Naive thymus-derived CD4-positive, alpha-beta T cell (primary cell): ENCODE results near the gene TUBGCP3. TPM values are rescaled to one million over a fixed set of nuclear protein-coding genes. Genes with fewer than 3 reads are reported as not detected.

ENCODE experiments used
- ATAC-seq: fragments of 150-1000 bp; cut with Tn5 transposase; 2 replicates; pipeline ENCODE4 v1.10.0; 2021; ENCODE audit warnings: mild to moderate bottlenecking, moderate library complexity
- CTCF ChIA-PET: fragments of 350-600 bp; sonication (Branson Sonifier 250); formaldehyde crosslinking; loops from one replicate; lab custom pipeline; 2021; ENCODE audit warnings: antibody characterized with exemption; lab: Charles Lee
- POLR2A ChIA-PET: fragments of 350-600 bp; sonication (Branson Sonifier 250); formaldehyde crosslinking; loops from one replicate; lab custom pipeline; 2021; ENCODE audit warnings: antibody characterized with exemption, inconsistent platforms; lab: Charles Lee
- DNase-seq, 9 donors: peaks; one replicate each; pipeline versions ENCODE4 v3.0.0 to v3.0.0-alpha.2; 2020 to 2022; ENCODE audit warnings: mixed read lengths in 1 of 9
- H3K27ac ChIP-seq: one replicate; pipeline ENCODE4 v1.7.0; 2013; ENCODE audit warnings: mild to moderate bottlenecking, low read depth, low read length, moderate library complexity
- H3K27me3 ChIP-seq, 2 donors: one replicate each; pipeline ENCODE4 v1.7.0; 2013; ENCODE audit warnings: low read length in 2 of 2, mild to moderate bottlenecking in 2 of 2, moderate library complexity in 2 of 2; ENCODE audit not compliant: control insufficient read depth in 2 of 2, insufficient read depth in 2 of 2
- H3K36me3 ChIP-seq, 3 experiments: 1 replicate in 2 of 3; 2 replicates in 1 of 3; pipeline ENCODE4 v1.7.0; 2013; ENCODE audit warnings: low read length in 3 of 3, mild to moderate bottlenecking in 3 of 3, moderate library complexity in 1 of 3; ENCODE audit not compliant: insufficient read depth in 3 of 3, control insufficient read depth in 2 of 3
- H3K4me1 ChIP-seq, 2 donors: one replicate each; pipeline ENCODE4 v1.7.0; 2013; ENCODE audit warnings: low read length in 2 of 2, mild to moderate bottlenecking in 2 of 2, moderate library complexity in 1 of 2; ENCODE audit not compliant: control insufficient read depth in 2 of 2, insufficient read depth in 2 of 2
- H3K4me3 ChIP-seq: 2 replicates; pipeline ENCODE4 v1.7.0; 2013; ENCODE audit warnings: mild to moderate bottlenecking, low read length
- H3K9me3 ChIP-seq, 3 experiments: 1 replicate in 2 of 3; 2 replicates in 1 of 3; pipeline ENCODE4 v1.7.0; 2013; ENCODE audit warnings: low read length in 3 of 3; ENCODE audit not compliant: control insufficient read depth in 2 of 3
- H3K27ac Mint-ChIP-seq, 9 donors: one replicate each; pipeline ENCODE4 v1.8.0; 2020 to 2022; ENCODE audit warnings: mixed read lengths in 9 of 9, mild to moderate bottlenecking in 8 of 9, moderate library complexity in 5 of 9, inconsistent platforms in 2 of 9
- H3K27me3 Mint-ChIP-seq, 5 donors: one replicate each; pipeline ENCODE4 v1.8.0; 2021 to 2022; ENCODE audit warnings: mixed read lengths in 5 of 5, mild to moderate bottlenecking in 1 of 5
- H3K36me3 Mint-ChIP-seq, 5 donors: one replicate each; pipeline ENCODE4 v1.8.0; 2020 to 2022; ENCODE audit warnings: mixed read lengths in 5 of 5, mild to moderate bottlenecking in 3 of 5, inconsistent platforms in 1 of 5
- H3K4me1 Mint-ChIP-seq, 7 donors: one replicate each; pipeline ENCODE4 v1.8.0; 2020 to 2022; ENCODE audit warnings: mixed read lengths in 7 of 7, mild to moderate bottlenecking in 3 of 7, inconsistent platforms in 1 of 7
- H3K4me3 Mint-ChIP-seq, 10 donors: one replicate each; pipeline ENCODE4 v1.8.0; 2020 to 2022; ENCODE audit warnings: mild to moderate bottlenecking in 10 of 10, mixed read lengths in 10 of 10, moderate library complexity in 6 of 10, inconsistent platforms in 2 of 10
- H3K9me3 Mint-ChIP-seq, 11 donors: one replicate each; pipeline ENCODE4 v1.8.0; 2020 to 2022; ENCODE audit warnings: mixed read lengths in 11 of 11, mild to moderate bottlenecking in 4 of 11, inconsistent platforms in 1 of 11, moderate library complexity in 1 of 11
- intact Hi-C, 2 donors: fragments of 100-400 bp; cut with micrococcal nuclease; formaldehyde crosslinking; loops; one replicate each; pipeline ENCODE4 v1.15.1; 2023
- polyA plus RNA-seq, 2 donors: library from polyadenylated mRNA; unstranded; fragments of 300-500 nt; fragmentation: Illumina TruSeq; gene quantifications; one replicate each; pipeline ENCODE4 v1.2.3, GENCODE V29; 2021
- total RNA-seq, 6 experiments: library from RNA in 5 of 6; stranded (reverse) in 5 of 6; gene quantifications; 1 replicate in 5 of 6; 2 replicates in 1 of 6; pipeline ENCODE4 v1.2.3 and lab custom pipeline; 2021 to 2026

Gene TUBGCP3
- total and polyA plus RNA-seq, 7 experiments from 2014 or later, result 15.4 to 56.7 (median 43.5) TPM

GRCh38 chr13:112582263-112582662, 5.7 kb downstream of the TUBGCP3 start:
- no peaks in the 10 kb centered on the region for H3K27me3 ChIP-seq
- no peaks in the 10 kb centered on the region for H3K9me3 ChIP-seq
- no peak overlapping the region for H3K27ac ChIP-seq
- no peaks in the 10 kb centered on the region for H3K36me3 ChIP-seq
- H3K4me3 ChIP-seq, result no peak overlapping the region
- intact Hi-C loops, result no loop called here
- peak overlapping the region in 2 of 9 donors; percentile 21 to 34 for H3K27ac Mint-ChIP-seq
- H3K4me1 Mint-ChIP-seq, result peaks cover 42 to 76% (median 61%) of the 10 kb centered on the region in 7 donors
- H3K4me1 ChIP-seq, result peaks cover 9 to 11% of the 10 kb centered on the region in 2 donors
- H3K9me3 Mint-ChIP-seq, result peaks cover 0 to 3% (median 0%) of the 10 kb centered on the region in 11 donors
- DNase-seq (no peak), ATAC-seq (no peak)
- peaks cover 0 to 25% (median 16%) of the 10 kb centered on the region in 5 donors for H3K36me3 Mint-ChIP-seq
- peak overlapping the region in 1 of 10 donors; percentile 42 for H3K4me3 Mint-ChIP-seq
- POLR2A ChIA-PET, result no interaction called here
- CTCF ChIA-PET, result no interaction called here
- H3K27me3 Mint-ChIP-seq, result no peaks in the 10 kb centered on the region

- Histone ChIP-seq H3K9me3 (no peaks in the 10 kb centered on the region), H3K4me3 (no peak overlapping the region), H3K27ac (no peak overlapping the region), H3K27me3 (no peaks in the 10 kb centered on the region), H3K4me1 (peaks cover 0 to 5% of the 10 kb centered on the region in 2 donors), H3K36me3 (no peaks in the 10 kb centered on the region)
- H3K36me3 Mint-ChIP-seq, result peaks cover 0 to 34% (median 21%) of the 10 kb centered on the region in 5 donors
- peak overlapping the region in 1 of 9 donors; percentile 32 for H3K27ac Mint-ChIP-seq
- H3K9me3 Mint-ChIP-seq, result peaks cover 0 to 10% (median 0%) of the 10 kb centered on the region in 11 donors
- H3K27me3 Mint-ChIP-seq, result no peaks in the 10 kb centered on the region
- POLR2A ChIA-PET, result interaction anchor here (1.2 kb wide), 1 partner anchor 8 kb away, joined by 3 read pairs; no protein-coding TSS in a partner anchor
- ATAC-seq (no peak), DNase-seq (no peak)
- no peak overlapping the region for H3K4me3 Mint-ChIP-seq
- H3K4me1 Mint-ChIP-seq, result peaks cover 37 to 77% (median 60%) of the 10 kb centered on the region in 7 donors
- intact Hi-C loops, result no loop called here
- CTCF ChIA-PET, result interaction anchor here (0.6 kb wide), 1 partner anchor 1152 kb away, joined by 3 read pairs; no protein-coding TSS in a partner anchor
These were observed 7.0 kb downstream of the TUBGCP3 start for GRCh38 chr13:112580912-112581311.

GRCh38 chr13:112580211-112580610, 7.7 kb downstream of the TUBGCP3 start:
- ChIA-PET CTCF (interaction anchor here (0.6 kb wide), 1 partner anchor 1151 kb away, joined by 3 read pairs; no protein-coding TSS in a partner anchor), POLR2A (interaction anchor here (1.2 kb wide), 1 partner anchor 9 kb away, joined by 3 read pairs; no protein-coding TSS in a partner anchor)
- intact Hi-C loops, result no loop called here
- ATAC-seq (no peak), DNase-seq (no peak)
- Mint-ChIP-seq H3K27me3 (no peaks in the 10 kb centered on the region), H3K4me3 (no peak overlapping the region), H3K9me3 (peaks cover 0 to 10% (median 0%) of the 10 kb centered on the region in 11 donors), H3K36me3 (peaks cover 0 to 34% (median 23%) of the 10 kb centered on the region in 5 donors), H3K27ac (no peak overlapping the region), H3K4me1 (peaks cover 43 to 82% (median 67%) of the 10 kb centered on the region in 7 donors)
- Histone ChIP-seq H3K4me3 (no peak overlapping the region), H3K4me1 (peaks cover 0 to 10% of the 10 kb centered on the region in 2 donors), H3K9me3 (no peaks in the 10 kb centered on the region), H3K27ac (no peak overlapping the region), H3K27me3 (no peaks in the 10 kb centered on the region), H3K36me3 (no peaks in the 10 kb centered on the region)

- CTCF ChIA-PET, result interaction anchor here (0.6 kb wide), 1 partner anchor 8 kb away, joined by 5 read pairs; no protein-coding TSS in a partner anchor
- Mint-ChIP-seq H3K9me3 (peaks cover 0 to 10% (median 0%) of the 10 kb centered on the region in 11 donors), H3K27ac (no peak overlapping the region), H3K36me3 (peaks cover 0 to 34% (median 23%) of the 10 kb centered on the region in 5 donors), H3K4me1 (peaks cover 48 to 83% (median 72%) of the 10 kb centered on the region in 7 donors), H3K4me3 (no peak overlapping the region), H3K27me3 (no peaks in the 10 kb centered on the region)
- Histone ChIP-seq H3K4me3 (no peak overlapping the region), H3K9me3 (no peaks in the 10 kb centered on the region), H3K27me3 (no peaks in the 10 kb centered on the region), H3K27ac (no peak overlapping the region), H3K36me3 (no peaks in the 10 kb centered on the region), H3K4me1 (peaks cover 0 to 15% of the 10 kb centered on the region in 2 donors)
- no peak for DNase-seq
- POLR2A ChIA-PET, result interaction anchor here (0.8 kb wide), 1 partner anchor 9 kb away, joined by 4 read pairs; the partner anchor contains the start of gene TUBGCP3
- no peak for ATAC-seq
- intact Hi-C loops, result no loop called here
These were observed 8.6 kb downstream of the TUBGCP3 start for GRCh38 chr13:112579310-112579843.

- H3K9me3 ChIP-seq, result no peaks in the 10 kb centered on the region
- H3K4me3 ChIP-seq, result no peak overlapping the region
- DNase-seq (no peak), ATAC-seq (no peak)
- ChIA-PET CTCF (no interaction called here), POLR2A (no interaction called here)
- peaks cover 44 to 81% (median 72%) of the 10 kb centered on the region in 7 donors for H3K4me1 Mint-ChIP-seq
- H3K27ac ChIP-seq, result no peak overlapping the region
- H3K27me3 ChIP-seq, result no peaks in the 10 kb centered on the region
- H3K4me1 ChIP-seq, result peaks cover 0 to 15% of the 10 kb centered on the region in 2 donors
- peaks cover 0 to 29% (median 21%) of the 10 kb centered on the region in 5 donors for H3K36me3 Mint-ChIP-seq
- no peaks in the 10 kb centered on the region for H3K36me3 ChIP-seq
- no peak overlapping the region for H3K27ac Mint-ChIP-seq
- intact Hi-C loops, result no loop called here
- H3K4me3 Mint-ChIP-seq, result no peak overlapping the region
- peaks cover 0 to 10% (median 0%) of the 10 kb centered on the region in 11 donors for H3K9me3 Mint-ChIP-seq
- no peaks in the 10 kb centered on the region for H3K27me3 Mint-ChIP-seq
These were observed 11.2 kb downstream of the TUBGCP3 start for GRCh38 chr13:112576768-112577167.

- peak overlapping the region in 1 of 10 donors; percentile 20 for H3K4me3 Mint-ChIP-seq
- no peak for DNase-seq
- Histone ChIP-seq H3K4me3 (no peak overlapping the region), H3K4me1 (peaks cover 0 to 15% of the 10 kb centered on the region in 2 donors), H3K36me3 (no peaks in the 10 kb centered on the region), H3K27ac (no peak overlapping the region), H3K27me3 (no peaks in the 10 kb centered on the region), H3K9me3 (no peaks in the 10 kb centered on the region)
- peaks cover 40 to 83% (median 72%) of the 10 kb centered on the region in 7 donors for H3K4me1 Mint-ChIP-seq
- no peaks in the 10 kb centered on the region for H3K27me3 Mint-ChIP-seq
- POLR2A ChIA-PET, result no interaction called here
- no peak for ATAC-seq
- peaks cover 0 to 28% (median 18%) of the 10 kb centered on the region in 5 donors for H3K36me3 Mint-ChIP-seq
- peaks cover 0 to 10% (median 0%) of the 10 kb centered on the region in 11 donors for H3K9me3 Mint-ChIP-seq
- CTCF ChIA-PET, result no interaction called here
- no peak overlapping the region for H3K27ac Mint-ChIP-seq
- intact Hi-C loops, result no loop called here
These were observed 11.8 kb downstream of the TUBGCP3 start for GRCh38 chr13:112576191-112576590.
